AG08395 (cell line): ENCODE results near the gene PLA2G12B.
"Not testable (repeated sequence)": the region's sequence is repeated elsewhere in the genome, so short reads cannot be mapped to it uniquely, and the experiment has no call there.

ENCODE experiments used
- DNase-seq: peaks from one replicate; pipeline ENCODE4 v3.0.0; 2012; ENCODE audit warnings: mixed read lengths, low spot score

The PLA2G12B gene

DNA sequence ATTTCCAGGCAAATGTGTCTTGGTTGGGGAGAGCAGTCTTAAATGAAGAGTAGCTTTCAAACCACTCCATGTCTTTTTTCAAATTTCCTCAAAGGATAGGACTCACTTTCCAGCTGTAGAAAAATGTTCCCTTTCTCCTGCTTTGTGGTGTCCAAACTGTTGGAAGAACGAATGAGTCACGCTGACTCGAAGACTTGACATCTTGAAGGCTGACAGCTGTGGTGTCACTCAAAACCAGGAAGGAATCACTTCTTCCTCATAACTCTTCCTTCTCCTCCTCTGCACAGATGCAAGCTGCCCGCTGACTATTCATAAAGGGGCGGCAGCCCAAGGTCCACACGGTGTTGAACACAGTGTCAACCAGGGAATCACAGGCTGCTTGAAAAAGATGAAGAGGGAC, 19.2 kb downstream of the PLA2G12B start:
- DNase-seq, result no peak

DNA sequence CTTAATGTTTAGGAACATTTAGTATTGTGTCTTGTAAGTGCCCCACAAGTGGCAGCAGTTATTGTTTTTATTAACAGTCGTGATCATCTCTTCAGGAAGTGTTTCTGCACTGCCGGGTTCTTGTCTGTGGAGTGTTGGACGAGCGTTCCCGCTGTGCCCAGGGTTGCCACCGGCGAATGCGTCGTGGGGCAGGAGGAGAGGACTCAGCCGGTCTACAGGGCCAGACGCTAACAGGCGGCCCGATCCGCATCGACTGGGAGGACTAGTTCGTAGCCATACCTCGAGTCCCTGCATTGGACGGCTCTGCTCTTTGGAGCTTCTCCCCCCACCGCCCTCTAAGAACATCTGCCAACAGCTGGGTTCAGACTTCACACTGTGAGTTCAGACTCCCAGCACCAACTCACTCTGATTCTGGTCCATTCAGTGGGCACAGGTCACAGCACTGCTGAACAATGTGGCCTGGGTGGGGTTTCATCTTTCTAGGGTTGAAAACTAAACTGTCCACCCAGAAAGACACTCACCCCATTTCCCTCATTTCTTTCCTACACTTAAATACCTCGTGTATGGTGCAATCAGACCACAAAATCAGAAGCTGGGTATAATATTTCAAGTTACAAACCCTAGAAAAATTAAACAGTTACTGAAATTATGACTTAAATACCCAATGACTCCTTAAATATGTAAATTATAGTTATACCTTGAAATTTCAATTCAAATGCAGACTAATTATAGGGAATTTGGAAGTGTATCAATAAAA, 22.2 kb downstream of the PLA2G12B start:
- DNase-seq, result no peak

DNA sequence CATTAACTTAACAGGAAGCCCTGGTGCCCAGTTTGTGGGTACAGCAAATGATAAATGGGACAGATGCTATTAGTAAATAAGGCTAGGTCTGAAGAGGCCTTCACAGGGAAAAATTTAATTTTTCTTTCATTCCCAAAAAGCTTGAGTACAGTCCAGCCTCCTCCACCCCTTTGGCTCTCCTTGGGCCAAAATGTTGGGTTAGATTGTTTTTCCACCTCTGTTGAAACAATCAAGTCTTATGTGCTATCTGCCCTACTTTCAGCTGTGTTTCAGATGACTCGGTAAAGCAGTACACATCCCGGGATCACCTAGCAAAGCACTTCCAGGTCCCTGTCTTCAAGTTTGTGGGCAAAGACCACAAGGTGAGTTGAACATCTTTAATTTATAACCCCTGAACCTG, 24.3 kb downstream of the PLA2G12B start:
- no peak for DNase-seq

DNA sequence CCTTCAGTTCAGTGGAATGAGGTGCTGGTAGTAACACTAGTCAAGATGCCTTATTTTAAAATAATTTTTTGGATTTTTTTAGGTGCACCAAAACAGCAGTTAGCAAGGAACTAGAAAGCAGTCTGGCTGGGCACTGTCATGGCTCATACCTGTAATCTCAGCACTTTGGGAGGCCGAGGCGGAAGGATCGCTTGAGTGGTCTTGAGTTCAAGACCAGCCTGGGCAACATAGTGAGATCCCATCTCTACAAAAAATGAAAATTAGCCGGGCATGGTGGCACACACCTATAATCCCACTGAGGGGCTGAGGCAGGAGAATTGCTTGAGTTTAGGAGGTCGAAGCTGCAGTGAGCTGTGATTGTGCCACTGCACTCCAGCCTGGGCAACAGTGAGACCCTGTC, 25.8 kb downstream of the PLA2G12B start:
- DNase-seq, result no peak

DNA sequence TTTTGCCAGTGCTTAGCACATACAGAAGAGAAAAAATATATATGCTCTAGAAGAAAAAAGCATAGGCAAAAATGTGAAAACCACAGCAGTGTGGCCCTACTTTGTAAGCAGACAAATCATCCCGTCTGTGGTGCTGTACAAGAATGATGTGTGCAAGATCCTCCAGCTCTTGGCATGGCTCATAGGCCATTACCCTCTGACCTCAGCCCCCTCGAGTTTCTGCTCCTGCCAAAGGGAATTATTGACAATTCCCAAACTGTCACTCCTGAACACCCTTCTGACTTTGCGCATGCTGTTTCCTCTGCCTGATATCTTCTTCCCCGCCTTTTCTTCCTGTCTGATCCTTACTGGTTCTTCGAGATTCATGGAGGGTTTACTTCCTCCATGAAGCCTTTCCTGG, 27.1 kb downstream of the PLA2G12B start:
- no peak for DNase-seq

DNA sequence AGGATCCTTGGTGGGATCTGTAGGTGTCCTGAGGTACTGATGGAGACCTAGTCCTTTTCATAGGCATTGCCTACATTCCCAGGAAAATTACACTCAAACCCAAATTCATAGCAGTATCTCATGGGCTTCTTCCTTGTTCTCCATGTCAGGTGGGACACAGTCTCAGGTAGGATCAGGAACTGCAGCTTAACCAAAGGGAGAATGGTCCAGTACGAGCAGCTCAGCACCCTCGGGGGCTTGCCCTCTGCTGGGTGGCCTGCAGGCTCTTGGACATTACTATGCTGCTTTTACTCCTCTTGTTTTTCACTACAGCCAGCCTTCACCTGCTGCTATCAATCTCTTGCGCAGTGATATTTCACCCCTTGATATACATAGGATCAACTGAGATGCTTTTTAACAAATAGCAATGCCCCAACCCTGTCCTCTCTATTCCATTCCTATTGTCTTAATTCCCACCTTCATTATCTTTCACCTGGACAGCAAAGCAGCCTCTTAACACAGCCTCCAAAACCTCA, 28.6 kb downstream of the PLA2G12B start:
- DNase-seq, result no peak

DNA sequence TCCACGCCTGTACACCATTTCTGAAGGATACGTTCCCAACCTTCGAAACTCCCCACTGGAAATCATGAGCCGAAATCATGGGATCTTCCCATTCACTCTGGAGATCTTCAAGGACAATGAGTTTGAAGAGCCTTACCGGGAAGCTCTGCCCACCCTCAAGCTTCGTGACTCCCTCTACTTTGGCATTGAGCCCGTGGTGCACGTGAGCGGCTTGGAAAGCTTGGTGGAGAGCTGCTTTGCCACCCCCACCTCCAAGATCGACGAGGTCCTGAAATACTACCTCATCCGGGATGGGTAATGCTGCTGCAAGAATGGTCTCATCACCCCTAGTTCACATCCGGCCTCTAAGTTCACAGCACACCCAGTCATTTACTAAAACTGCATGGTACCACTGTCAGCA, 30.3 kb downstream of the PLA2G12B start:
- no peak for DNase-seq

DNA sequence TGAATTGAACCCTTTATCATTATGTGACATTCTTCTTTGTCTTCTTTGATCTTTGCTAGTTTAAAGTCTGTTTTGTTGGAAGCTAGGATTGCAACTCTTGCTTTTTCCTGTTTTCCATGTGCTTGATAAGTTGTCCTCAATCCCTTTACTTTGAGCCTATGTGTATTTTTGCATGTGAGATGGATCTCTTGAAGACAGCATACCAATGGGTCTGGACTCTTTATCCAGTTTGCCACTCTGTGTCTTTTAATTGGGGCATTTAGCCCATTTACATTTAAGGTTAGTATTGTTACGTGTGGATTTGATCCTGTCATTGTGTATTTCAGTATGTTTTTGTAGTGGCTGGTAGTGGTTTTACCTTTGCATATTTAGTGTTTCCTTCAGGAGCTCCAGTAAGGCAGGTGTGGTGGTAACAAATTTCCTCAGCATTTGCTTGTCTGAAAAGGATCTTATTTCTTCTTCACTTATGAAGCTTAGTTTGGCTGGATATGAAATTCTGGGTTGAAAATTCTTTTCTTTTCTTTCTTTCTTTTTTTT, 33.4 kb downstream of the PLA2G12B start:
- DNase-seq, result not testable (repeated sequence)

DNA sequence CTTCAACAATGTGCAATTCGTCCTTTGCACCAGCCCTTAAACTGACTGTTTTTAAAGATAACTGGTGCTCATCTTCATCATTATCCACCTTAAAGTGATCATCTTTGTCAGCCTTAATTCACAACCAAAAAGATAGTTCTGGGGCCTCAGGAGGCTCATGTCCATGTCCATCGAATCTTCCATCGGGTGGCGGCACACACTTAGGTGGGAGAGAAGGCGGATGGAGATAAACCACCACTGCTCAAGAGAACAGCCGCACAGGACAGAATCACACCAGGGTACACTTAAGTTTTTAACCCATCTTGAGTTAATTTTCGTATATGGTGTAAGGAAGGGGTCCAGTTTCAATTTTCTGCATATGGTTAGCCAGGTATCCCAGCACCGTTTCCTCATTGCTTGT, 36.3 kb downstream of the PLA2G12B start:
- DNase-seq, result no peak

DNA sequence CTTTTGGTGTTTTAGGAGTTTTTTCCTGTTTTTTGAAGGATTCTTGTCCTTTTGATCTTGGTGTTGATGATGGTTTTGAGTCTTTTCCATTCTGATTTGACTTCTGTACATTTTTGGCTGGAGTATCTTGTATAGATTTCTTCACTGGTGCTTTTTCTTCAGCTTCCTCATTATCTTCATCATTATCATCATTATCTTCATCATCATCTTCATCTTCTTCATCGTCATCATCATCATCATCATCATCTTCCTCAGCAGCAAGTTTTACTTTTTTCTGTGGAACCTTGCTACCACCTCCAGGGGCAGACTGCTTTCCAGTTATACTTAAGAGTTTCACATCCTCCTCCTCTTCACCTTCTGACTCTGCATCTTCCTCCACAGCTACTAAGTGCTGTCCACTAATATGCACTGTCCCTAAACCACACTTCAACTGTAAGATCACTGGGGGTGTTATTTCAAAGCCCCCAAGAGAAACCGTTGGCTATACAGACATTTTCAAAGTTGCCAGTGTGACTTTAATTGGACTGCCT, 36.7 kb downstream of the PLA2G12B start:
- not testable (repeated sequence) for DNase-seq

DNA sequence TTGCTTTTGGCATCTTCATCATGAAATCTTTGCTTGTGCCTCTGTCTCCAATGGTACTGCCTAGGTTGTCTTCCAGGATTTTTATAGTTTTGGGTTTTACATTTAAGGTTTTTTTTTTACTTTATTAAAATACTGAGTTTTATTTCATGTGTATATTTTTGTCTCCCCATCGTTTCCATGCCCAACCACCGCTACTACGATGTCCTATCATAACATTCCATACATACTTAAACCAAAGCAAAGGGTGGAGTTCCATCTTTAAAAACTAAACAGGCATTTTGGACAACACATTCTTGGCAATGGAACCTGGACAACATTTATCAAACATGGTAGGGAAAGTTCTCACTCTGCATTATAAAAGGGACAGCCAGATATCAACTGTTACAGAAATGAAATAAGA, 37.4 kb downstream of the PLA2G12B start:
- not testable (repeated sequence) for DNase-seq

DNA sequence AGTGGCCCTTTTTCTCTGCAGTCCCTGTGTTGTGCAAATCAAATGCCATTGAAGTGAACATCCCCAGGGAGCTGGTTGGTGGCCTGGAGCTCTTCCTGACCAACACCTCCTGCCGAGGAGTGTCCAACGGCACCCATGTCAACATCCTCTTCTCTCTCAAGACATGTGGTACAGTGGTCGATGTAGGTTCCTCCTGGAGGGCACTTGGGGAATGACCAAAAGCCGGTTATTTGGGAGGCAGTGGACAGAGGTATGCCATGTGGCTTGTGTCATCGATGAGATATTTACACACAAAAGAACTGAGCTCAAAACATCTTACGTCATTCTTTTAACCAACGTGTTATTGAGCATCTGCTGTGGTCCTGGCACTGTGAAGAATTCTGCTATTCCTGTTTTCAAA, 41.3 kb downstream of the PLA2G12B start:
- no peak for DNase-seq

DNA sequence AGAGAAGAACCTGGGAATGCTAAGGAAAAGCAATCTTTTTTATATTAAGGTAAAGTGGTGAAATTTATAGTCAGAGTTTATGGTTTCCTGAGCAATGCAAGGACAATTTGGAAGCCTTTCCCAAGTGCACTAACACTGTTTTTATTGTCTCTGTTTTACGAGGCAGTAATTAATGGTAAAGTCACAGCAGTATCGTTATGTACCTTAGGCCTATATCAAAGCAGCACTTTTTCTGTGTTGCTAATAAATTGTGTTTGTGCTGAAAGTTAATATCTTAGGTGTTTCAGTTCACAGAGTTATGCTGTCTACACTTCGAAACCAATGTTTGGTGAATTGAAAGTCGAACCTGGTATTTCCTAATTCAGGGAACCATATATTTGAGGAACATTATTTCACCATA, 41.9 kb downstream of the PLA2G12B start:
- no peak for DNase-seq

DNA sequence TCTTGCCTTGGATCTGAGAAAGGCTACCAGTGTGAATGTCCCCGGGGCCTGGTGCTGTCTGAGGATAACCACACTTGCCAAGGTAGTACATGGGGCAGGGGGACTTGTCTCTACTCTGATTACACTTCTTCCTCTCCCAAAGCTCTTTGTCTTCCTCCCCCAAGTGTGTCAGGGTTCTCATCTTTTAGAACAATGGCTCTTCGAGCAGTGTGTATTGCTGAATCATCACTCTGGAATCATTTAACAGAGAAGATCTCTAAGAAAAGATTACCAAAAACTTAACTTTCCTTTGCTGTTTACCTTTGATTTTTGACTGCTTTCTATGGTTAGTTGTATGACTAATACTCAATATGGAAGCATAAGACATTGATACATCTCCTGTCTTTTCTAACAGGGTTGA, 42.8 kb downstream of the PLA2G12B start:
- DNase-seq, result no peak

DNA sequence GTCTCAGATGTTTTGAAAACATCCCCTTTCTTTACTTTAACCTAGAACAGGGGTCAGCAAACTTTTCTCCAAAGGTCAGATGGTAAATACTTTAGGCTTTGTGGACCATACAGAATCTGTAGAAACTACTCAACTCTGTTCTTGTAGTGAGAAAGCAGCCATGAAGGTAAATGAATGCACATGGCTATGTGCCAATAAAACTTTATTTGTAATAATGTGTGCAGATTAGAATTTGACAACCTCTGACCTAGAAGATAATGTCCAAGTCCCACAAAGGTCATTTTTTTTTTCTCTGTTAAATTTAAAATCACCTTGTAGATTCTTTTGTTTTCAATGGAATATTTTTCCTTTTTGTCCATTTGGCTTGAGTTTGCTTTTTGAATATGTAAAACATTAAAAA, 43.9 kb downstream of the PLA2G12B start:
- no peak for DNase-seq

DNA sequence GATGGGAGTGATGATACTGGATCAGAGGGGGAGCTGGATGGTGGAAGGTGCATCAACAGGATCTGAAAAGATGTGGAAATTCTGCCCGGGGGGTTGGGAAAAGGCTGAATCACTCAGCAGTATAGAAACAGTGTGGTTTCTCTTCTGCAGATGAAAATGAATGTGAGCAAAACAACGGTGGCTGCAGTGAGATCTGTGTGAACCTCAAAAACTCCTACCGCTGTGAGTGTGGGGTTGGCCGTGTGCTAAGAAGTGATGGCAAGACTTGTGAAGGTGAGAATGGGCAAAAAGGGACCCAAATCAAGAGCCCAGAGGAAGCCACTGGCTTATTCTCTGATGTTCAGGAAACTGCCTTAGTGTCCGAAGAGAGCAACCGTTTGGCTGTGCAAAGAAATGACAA, 48.2 kb downstream of the PLA2G12B start:
- DNase-seq, result no peak

DNA sequence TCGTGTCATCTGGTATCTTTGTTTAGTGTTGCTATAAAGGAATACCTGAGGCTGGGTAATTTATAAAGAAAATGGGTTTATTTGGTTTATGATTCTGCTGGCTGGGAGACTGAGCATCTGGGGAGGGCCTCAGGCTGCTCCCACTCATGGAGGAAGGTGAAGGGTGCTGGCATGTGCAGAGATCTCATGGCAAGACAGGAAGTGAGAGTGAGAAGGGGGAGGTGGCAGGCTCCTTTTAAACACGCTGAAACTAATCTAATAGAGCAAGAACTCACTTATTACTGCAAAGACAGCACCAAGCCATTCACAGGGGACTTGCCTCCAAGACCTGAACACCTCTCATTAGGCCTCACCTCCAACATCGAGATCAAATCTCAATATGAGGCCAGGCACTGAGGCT, 49.8 kb downstream of the PLA2G12B start:
- DNase-seq, result no peak

DNA sequence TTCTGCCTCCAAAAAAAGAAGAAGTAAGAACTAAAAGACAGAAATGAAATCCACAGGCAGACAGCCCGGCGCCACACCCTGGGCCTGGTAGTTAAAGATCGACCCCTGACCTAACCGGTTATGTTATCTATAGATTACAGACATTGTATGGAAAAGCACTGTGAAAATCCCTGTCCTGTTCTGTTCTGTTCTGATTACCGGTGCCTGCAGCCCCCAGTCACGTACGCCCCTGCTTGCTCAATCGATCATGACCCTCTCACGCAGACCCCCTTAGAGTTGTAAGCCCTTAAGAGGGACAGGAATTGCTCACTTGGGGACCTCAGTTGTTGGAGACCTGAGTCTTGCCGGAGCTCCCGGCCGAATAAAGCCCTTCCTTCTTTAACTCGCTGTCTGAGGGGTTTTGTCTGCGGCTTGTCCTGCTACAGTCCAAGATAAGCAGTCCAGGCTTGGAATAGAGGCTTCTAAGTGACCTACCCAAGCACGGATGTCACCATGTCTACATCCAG, 50.6 kb downstream of the PLA2G12B start:
- not testable (repeated sequence) for DNase-seq

DNA sequence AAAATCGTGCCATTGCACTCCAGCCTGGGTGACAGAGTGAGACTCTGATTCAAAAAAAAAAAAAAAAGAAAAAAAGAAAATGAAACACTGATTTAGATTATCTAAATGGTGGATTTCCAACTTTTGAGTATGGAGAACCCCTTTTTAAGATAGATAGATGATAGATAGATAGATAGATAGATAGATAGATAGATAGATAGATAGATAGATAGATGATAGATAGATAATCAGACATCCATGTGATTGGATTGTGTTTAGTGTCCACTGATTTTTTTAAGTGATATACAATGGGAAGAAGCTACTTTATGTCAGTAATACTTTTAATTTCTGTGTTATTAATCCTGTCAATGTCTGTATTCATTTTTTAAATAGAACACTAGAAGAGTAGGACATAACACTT, 55.1 kb downstream of the PLA2G12B start:
- no peak for DNase-seq

DNA sequence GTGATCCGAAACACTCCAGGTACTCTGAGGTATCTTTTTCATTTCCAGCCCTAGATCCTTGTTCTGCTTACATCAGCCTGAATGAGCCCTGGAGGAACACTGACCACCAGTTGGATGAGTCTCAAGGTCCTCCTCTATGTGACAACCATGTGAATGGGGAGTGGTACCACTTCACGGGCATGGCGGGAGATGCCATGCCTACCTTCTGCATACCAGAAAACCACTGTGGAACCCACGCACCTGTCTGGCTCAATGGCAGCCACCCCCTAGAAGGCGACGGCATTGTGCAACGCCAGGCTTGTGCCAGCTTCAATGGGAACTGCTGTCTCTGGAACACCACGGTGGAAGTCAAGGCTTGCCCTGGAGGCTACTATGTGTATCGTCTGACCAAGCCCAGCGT, 56.0 kb downstream of the PLA2G12B start:
- no peak for DNase-seq

DNA sequence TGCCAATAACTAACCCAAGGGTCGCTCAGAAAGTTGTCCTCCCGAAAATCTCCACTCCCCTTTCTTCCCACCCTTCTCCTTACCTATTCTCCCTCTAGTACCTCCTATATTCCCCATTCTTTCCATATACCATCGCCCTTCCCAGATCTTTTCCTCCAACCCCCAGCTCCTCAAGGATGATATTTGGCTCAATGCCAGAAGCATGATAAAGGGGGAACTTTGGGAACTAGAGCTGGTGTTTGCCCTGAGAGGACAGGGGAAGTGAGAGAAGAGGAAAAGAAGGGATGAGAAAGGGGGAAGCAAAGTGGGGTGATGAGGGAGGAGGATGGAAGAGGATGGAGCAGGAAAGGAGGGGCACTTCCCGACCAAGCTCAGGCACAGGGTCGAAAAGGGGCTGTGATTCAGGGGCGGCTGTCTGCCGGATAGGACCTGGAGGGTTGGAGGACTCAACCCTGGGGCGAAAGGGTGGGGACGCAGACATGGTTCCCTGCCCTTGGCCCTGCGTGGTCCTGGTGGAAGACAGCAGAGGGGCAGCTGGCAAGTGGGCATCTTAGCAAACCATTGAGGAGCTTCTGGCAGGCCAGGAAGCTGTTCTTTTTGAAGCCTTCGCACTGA, 59.3 kb downstream of the PLA2G12B start:
- no peak for DNase-seq

DNA sequence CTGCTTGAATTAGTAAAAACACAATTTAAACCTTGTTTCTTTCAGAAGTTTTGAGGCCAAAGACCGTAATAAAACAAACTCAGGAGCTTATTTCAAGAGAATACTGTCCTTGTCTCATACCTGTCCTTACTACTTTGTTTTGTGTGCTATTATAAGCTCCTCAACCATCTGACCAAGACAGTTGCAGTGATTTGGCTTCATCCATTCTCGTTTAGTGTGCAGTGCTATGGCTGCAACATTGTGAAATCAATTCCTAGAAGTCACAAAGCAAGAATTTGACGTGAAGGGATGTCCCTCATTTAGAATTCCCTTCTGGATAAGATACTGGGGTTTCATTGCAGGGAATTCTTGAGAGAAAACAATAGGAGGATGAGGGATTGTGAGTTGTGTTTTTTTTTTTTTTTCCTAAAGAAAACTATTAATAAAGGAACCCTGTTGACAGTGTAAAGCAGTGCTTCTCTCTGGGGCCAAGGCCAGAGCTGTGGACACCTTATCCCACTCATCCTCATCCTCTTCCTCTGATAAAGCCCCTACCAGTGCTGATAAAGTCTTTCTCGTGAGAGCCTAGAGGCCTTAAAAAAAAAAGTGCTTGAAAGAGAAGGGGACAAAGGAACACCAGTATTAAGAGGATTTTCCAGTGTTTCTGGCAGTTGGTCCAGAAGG, 61.3 kb downstream of the PLA2G12B start, which contains the start of gene OIT3:
OIT3 (plus strand) TSS at position 604 of the 663 bp plus-strand sequence. CDS start 60 bp downstream, outside the sequence.
- DNase-seq, result no peak
